ENCODE results near the gene TRIM24. TPM values are rescaled to one million over a fixed set of nuclear protein-coding genes. Genes with fewer than 3 reads are reported as not detected.

TRIM24 gene
- total and polyA plus RNA-seq, 2 of the 13 experiments (the other 11 are each of a cell fraction or from before 2014, with no cell fraction given) = 100 to 106 TPM

- TF ChIP-seq ATF4 (CRISPR knock-in tag; IDR thresholded peaks at IDR 0.05) (peak in 1 of 2 experiments; percentile 65; a peak in 1 of 4 replicates), NFIC (IDR thresholded peaks at IDR 0.05; ENCODE audit: low read length) (no peak), TCF7L2 (IDR thresholded peaks at IDR 0.05; ENCODE audit: low read depth, low read length) (no peak), EP300 (IDR thresholded peaks at IDR 0.05; ENCODE audit: low read depth in 2 of 2, low read length in 2 of 2) (peak in 1 of 2 experiments; percentile 18; a peak in 1 of 4 replicates), EP300 (CRISPR knock-in tag; IDR thresholded peaks at IDR 0.05; ENCODE audit: borderline replicate concordance) (no peak), PAX8 (CRISPR knock-in tag; IDR thresholded peaks at IDR 0.05; ENCODE audit: borderline replicate concordance) (no peak), ARHGAP35 (CRISPR knock-in tag; IDR thresholded peaks at IDR 0.05; ENCODE audit: borderline replicate concordance) (no peak), AFF4 (CRISPR knock-in tag; IDR thresholded peaks at IDR 0.05) (no peak), HNRNPUL1 (IDR thresholded peaks at IDR 0.05; ENCODE audit: low read depth, low read length) (no peak), NFE2 (CRISPR knock-in tag; IDR thresholded peaks at IDR 0.05) (no peak), SOX6 (IDR thresholded peaks at IDR 0.05) (no peak), SOX6 (CRISPR knock-in tag; IDR thresholded peaks at IDR 0.05) (peak; percentile 46; the same call in 1 of the 2 replicates), RERE (CRISPR knock-in tag; IDR thresholded peaks at IDR 0.05; ENCODE audit: low read depth) (no peak), ZNF326 (CRISPR knock-in tag; IDR thresholded peaks at IDR 0.05; ENCODE audit: borderline replicate concordance) (no peak), ZUFSP (CRISPR knock-in tag; IDR thresholded peaks at IDR 0.05; ENCODE audit: borderline replicate concordance) (no peak), ZNF704 (CRISPR knock-in tag; IDR thresholded peaks at IDR 0.05; ENCODE audit: borderline replicate concordance) (no peak), ZNF598 (CRISPR knock-in tag; IDR thresholded peaks at IDR 0.05; ENCODE audit: borderline replicate concordance) (no peak)
Observed at GRCh38 chr7:138613630-138614029, 153.6 kb downstream of the TRIM24 start (continued).
